ENCODE results near the gene IL1RL2. TPM values are rescaled to one million over a fixed set of nuclear protein-coding genes. Genes with fewer than 3 reads are reported as not detected.

The IL1RL2 gene
- total RNA-seq, 1 experiment from 2014 or later, result not detected

DNA sequence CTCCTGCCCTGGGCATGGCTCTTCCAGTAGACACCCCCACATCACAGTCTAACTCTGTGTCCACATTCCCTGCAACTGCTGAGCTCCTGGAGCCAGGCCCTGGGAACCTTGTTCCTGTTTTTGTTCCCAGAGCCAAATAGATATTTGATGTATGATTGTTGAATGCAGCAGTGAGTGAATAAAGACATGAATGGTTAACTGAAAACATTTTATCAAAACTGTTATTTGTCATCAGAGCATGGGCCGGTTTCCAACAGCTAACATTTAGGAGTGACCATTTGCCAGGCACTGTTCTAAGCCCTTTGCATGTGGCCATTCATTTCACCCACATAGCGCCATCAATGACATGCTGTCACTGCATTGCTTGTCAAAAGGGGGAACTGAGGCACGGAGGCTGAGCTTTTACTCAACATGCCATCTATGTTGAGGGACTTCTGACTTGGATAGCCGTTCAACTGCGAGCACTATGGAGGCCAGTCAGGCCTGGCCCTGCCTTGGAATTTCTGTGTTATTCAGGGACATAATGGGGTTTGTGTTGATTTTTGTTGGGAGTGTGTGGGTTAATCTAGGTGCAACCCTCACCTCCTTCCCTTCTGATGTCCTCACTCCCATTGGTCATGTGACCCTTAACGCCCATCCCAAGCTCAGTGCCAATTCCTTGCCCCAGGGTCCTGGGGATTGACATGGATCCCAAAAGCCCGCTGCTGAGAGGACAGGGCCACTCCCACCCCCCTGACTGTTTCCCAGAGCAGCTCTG lies 31.7 kb upstream of the IL1RL2 start:
- CTCF ChIA-PET, result interaction anchor here (1.7 kb wide), 1 partner anchor 11 kb away, joined by 4 read pairs; no protein-coding TSS in a partner anchor
- TF ChIP-seq FOXK1 (CRISPR knock-in tag; IDR thresholded peaks at IDR 0.05) (no peak), CREB1 (CRISPR knock-in tag; IDR thresholded peaks at IDR 0.05) (no peak), JUN (CRISPR knock-in tag; IDR thresholded peaks at IDR 0.05) (no peak), ZNF232 (CRISPR knock-in tag; IDR thresholded peaks at IDR 0.05) (no peak), OVOL2 (CRISPR knock-in tag; IDR thresholded peaks at IDR 0.05; ENCODE audit: borderline replicate concordance) (no peak), ZNF532 (CRISPR knock-in tag; IDR thresholded peaks at IDR 0.05; ENCODE audit: borderline replicate concordance) (no peak)
- POLR2A ChIA-PET, result no interaction called here
- Mint-ChIP-seq H3K9me3 (no peaks in the 10 kb centered on the region), H3K27me3 (ENCODE audit: low read depth) (no peaks in the 10 kb centered on the region), H3K36me3 (no peaks in the 10 kb centered on the region), H3K4me3 (no peak overlapping the region), H3K27ac (no peak overlapping the region), H3K4me1 (no peaks in the 10 kb centered on the region)
- DNase-seq (ENCODE audit: low spot score) (no peak), ATAC-seq (no peak)

DNA sequence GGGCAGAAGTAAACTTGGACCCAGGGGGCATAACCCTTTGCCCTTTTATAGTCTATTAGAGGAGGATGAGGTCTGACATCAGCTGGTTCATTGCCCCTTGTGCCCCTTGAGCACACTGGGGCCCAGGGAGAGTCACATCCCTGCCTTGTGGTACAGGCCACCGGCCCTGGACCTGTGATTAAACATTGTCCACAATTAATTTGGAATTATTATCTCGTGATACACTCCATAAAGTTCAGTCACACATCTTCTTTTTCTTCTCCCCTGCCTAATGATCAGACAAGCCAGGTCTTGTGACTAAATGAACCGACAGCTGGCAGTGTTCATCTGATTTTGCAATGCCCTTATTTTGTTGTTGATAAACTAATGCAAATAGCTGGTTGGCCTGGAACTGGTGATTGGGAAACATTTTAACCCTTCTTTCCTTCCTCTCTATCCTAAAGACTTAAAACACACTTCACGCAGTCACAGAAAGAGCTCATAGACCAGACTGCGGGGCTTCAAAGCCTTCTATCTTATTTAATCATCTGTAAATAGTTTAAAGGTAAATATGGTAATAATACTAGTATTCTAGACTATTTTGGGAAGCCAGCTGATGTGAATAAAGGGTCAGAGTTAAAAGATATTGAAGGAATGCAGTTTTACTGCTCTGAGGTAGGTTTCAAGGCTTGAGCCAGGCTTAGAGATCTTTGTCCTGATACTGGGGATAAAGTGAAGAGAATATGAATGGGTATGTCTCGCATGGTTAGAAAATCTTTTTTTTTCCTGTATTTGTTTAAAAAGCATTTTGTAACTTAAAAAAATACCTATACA lies 30.9 kb upstream of the IL1RL2 start:
- ChIA-PET CTCF (interaction anchor here (1.7 kb wide), 1 partner anchor 10 kb away, joined by 4 read pairs; no protein-coding TSS in a partner anchor), POLR2A (no interaction called here)
- H3K4me3 Mint-ChIP-seq, result no peak overlapping the region
- H3K27me3 Mint-ChIP-seq (ENCODE audit: low read depth), result no peaks in the 10 kb centered on the region
- DNase-seq (ENCODE audit: low spot score) (no peak), ATAC-seq (no peak)
- peaks cover 2% of the 10 kb centered on the region for H3K4me1 Mint-ChIP-seq
- H3K27ac Mint-ChIP-seq, result no peak overlapping the region; the same call in 1 of the 2 replicates
- no peaks in the 10 kb centered on the region for H3K9me3 Mint-ChIP-seq
- H3K36me3 Mint-ChIP-seq, result no peaks in the 10 kb centered on the region
- TF ChIP-seq GABPB1 (CRISPR knock-in tag; IDR thresholded peaks at IDR 0.05) (peak; percentile 81), ZBTB21 (CRISPR knock-in tag; IDR thresholded peaks at IDR 0.05; ENCODE audit: borderline replicate concordance) (no peak)

- H3K27me3 Mint-ChIP-seq (ENCODE audit: low read depth), result no peaks in the 10 kb centered on the region
- ChIA-PET POLR2A (no interaction called here), CTCF (interaction anchor here (0.6 kb wide), 1 partner anchor 1585 kb away, joined by 3 read pairs; no protein-coding TSS in a partner anchor)
- no peak for ATAC-seq
- H3K9me3 Mint-ChIP-seq, result no peaks in the 10 kb centered on the region
- no peak overlapping the region for H3K27ac Mint-ChIP-seq
- peaks cover 7% of the 10 kb centered on the region for H3K4me1 Mint-ChIP-seq
- no peaks in the 10 kb centered on the region for H3K36me3 Mint-ChIP-seq
- no peak for DNase-seq (ENCODE audit: low spot score)
- H3K4me3 Mint-ChIP-seq, result no peak overlapping the region
- no peak for TF ChIP-seq TEAD4 (CRISPR knock-in tag; IDR thresholded peaks at IDR 0.05)
- no peak for TF ChIP-seq ZNF121 (CRISPR knock-in tag; IDR thresholded peaks at IDR 0.05)
- TF ChIP-seq ZNF512 (CRISPR knock-in tag; IDR thresholded peaks at IDR 0.05; ENCODE audit: borderline replicate concordance), result no peak
Measured at GRCh38 chr2:102158011-102158755, 28.6 kb upstream of the IL1RL2 start.
